DMS 273 (cell line): Measurements from ENCODE around the gene PLXNA2.

ENCODE experiments used
- DNase-seq: peaks from one replicate; lab custom pipeline; 2025; ENCODE audit not compliant: unreplicated experiment; lab: John Stamatoyannopoulos, UW

PLXNA2 gene

DNA sequence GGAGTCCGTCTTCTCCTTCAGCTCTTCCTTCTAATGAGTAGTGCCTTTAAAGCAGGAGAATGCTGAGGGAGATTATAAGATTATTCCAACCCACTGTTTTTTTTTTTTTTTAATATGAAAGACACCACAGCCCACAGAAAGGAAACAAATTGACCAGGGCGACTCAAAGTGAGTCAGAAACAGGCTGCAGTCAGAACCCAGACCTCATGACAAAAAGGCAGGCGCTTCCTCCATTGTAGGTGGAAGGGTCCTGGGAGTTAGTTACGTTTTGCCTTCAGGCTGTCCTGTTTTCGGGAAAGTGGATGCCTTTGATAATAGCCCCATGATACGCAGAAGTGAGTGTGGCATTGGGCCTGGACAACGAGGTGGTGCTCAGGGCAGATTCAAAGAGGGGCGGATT is 21.0 kb downstream of the PLXNA2 start:
- DNase-seq: no peak

DNA sequence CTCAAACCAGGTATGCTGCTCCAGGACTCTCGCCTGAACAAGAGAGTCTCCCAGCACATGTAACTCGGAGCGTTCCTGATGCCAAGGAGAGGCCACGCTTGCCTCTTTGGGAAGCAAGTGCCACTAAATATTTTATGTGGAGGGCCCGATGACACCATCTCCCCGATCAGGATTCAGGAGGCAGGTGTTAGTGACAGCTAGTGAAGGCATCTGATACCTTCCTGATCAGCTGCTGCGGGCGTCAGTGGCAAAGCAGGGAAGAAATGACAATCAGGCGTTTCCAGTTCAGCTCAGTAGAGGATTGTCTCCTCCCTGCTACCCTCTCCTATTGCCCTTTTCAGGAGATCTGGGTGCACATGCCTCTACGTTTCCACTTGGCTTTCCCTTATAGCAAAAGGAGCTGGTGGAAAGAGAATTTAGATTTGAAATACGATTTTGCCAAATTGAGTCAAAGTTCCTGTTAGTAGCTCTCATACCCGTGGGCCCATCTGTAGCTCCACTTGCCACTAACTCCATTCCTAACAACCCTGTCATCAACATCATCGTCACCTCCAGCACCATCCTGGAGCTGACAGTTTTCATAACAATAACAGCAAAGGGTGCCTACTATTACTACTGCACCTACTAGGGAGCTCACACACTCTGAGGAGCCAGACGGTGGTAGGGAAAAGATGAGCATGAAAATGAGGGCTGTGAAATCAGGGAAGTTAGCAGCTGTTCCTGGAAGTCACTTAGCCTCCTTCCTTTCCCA is 21.6 kb downstream of the PLXNA2 start:
- DNase-seq: no peak

DNA sequence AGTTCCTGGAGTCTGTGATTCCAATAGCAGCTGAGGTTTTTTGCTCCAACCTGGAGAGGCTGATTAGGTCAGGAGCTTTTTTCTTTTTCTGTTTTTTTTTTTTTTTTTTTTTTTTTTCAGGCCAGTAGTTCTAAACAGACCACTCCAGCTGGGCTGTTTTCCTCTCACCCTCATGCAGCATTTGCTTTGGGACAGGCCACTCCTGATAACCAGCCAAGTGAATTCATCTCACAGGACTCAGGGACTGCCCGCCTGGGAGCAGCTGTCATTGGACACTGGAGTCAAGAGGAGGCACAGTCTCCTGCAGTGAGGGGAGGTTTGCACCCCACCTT is 22.9 kb downstream of the PLXNA2 start:
- DNase-seq: no peak

DNA sequence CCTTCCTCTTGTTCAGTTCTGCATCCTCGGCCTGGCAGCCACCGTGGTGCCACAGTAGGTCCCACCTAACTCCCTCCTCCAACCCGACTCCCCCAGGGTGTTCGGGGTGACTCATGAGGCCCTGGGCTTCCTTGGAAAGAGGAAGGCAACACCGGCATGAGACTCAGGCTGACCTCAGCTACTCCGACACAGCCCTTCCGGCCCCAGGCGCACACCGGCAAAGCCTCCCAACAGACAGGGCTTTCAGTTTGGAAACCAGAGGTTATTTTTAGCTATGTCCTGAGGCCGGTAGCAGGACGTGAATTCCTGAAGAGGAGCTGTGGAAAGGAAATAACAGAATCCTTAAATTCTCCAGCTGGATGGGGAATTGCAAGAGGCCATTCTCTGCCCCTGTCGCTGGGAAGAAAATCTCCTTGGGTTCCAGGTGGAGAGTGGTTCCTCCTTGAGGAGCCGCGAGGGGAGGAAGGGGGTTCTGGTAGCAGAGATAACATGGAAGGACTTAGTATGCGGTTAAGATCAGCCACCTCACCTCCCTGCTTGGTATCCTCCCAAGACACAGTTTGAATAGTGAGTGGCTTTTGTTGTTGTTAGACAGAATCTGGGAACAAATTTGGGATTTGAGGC is 24.4 kb downstream of the PLXNA2 start:
- no peak for DNase-seq

DNA sequence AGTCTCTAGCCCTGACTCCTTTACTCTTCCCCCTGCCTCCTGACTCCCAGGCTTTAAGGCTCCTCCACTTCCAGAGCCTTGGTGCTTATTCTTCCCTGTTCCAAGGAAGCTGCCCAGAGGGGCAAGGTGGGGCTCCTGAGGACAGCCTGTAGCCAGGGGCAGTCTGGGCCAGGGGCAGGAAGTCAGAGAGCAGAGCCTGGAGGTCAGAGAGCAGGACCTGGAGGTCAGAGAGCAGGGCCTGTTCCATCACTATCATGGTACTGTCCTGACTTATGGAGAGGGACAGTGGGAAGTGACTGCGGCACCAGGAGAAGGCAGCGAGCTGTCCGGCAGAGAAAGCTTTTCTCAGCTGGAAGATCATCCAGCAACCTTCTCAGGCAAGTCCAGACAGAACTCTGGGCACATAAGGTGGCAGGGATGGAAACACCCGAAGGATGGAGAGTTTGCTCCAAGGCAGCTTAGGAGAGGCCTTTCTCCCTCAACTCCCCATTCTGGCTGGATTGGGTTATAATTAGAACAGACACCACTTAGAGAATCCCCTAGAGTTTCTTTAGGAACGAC is 25.0 kb downstream of the PLXNA2 start:
- DNase-seq: no peak

DNA sequence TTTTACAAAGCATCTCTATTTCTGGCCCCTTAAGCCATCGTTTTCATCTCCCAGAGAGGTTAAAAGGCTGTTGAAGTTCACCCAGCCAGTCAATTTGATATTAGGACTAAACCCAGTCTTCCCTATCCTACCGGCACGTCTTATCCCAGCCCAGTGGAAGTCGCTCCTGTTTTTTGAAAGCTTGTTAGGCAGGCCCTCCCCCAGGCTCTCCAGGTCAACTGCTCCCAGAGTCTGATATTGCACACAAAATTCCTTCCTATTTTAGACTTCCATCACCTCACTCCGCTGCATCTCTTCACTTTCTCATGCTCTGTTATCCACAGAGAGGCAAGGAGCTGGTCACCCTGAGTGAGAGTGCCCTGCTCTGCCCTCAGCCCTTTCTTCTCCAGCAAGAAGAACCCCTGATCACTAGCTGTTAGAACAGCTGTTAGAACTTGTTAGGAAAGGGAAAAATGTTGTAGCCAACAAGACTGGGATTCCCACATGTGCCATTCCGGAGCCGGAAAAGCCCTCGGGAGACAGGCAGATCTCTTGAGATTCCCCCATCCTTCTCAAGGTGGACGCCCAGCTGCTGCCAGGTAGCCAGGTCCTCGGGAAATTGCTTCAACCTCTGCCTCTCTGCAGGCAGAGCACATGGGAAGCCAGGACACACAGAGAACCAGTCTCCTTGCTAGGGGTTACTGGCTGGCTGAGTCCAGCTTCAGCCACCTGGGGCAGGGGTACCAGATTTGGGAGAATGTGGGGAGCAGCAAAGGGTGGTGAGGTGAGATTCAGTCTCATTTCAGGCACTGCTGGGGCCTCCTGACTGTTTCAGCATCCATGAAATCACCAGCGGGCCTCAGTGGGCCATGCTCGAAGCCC is 25.7 kb downstream of the PLXNA2 start:
- DNase-seq: no peak

DNA sequence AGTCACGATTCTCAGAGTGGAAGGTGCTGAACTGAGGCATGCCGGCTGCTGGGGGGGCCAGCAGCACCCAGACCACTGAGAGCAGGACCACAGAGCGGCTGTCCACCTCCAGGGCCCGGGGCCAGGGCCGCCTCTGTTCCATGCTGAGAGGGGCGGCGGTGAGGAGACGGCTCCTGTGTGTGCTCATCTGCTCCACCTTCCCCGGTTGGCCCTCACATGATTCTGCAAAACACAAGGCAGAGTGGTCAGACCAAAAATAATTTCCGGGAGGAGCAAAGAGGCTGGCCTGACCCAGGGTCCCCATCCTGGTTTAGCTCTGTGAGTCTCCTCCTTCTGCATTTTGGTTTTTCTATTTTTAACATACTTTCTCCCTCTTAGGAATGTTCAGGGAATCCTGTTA is 26.4 kb downstream of the PLXNA2 start:
- DNase-seq: no peak

DNA sequence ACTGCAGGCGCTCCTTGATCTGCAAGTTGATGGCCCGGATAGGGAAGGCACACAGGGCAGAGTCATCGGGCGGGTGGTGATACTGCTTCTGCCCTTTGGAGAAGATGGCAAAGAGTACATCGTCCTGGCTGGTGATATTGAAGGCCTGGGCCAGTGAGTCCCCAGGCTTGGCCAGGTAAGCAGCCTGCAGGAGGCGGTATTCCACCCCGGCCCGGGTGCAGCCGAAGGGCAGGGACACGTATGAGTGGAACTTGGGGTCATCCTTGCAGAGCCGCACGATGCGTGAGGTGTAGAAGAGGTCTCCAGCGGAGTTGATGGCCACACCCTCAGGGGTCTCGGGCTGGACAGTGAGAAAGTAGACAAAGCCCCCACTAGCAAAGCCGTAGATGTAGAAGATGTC is 27.4 kb downstream of the PLXNA2 start:
- no peak for DNase-seq

DNA sequence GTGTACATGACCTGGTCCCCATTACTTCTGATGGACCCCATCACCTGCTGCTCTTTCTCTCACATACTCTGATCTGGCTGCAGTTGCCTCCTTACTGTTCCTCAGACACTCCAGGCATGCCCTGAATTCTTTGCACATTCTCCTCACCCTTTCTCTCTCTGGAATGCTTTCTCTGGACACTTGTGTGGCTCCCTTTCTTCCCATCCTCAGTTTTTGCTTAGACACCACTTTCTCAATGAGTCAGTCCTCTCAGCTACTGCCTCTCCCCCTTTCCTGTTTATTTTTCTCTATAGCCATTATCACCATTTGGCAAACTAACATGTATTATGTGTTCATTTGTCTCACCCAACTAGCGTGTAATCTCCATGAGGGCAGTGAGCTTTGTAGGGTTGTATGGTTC is 28.1 kb downstream of the PLXNA2 start:
- no peak for DNase-seq

DNA sequence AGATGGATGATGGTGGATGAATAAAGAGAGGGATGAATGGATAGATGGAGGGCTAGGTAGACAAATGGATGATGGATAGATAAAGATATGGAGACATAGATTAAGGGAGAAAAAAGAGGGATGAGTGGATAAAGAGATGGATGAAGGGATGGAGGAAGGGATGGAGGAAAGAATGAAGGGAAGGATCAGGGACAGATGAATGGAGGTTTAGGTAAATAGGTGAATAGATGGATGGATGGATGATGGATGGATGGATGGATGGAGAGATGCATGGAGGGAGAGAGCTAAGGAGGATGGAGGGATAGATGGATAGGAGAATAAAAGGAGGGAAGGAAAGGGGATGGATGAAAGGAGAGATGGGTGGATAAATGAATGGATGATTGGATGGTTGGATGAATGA is 28.8 kb downstream of the PLXNA2 start:
- DNase-seq: no peak

DNA sequence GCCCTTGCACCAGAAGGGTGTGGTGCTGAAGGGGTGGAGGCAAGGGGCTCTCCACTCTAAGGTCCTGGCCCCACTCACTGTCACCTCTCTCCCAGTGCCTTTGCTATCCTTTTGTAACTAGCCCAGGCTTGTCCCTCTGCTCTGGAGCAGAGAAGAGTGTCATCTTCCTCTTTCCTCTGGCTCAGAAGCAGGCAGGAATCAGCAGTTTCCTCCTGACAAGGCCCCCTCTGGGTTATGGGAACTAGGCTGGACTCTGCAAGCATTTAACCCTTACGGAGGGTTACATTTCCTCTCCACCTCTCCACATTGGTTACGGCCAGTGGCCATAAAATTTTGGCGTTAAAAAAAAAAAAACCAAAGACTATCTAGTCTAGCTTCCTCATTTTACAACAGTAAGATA is 30.4 kb downstream of the PLXNA2 start:
- DNase-seq: no peak

DNA sequence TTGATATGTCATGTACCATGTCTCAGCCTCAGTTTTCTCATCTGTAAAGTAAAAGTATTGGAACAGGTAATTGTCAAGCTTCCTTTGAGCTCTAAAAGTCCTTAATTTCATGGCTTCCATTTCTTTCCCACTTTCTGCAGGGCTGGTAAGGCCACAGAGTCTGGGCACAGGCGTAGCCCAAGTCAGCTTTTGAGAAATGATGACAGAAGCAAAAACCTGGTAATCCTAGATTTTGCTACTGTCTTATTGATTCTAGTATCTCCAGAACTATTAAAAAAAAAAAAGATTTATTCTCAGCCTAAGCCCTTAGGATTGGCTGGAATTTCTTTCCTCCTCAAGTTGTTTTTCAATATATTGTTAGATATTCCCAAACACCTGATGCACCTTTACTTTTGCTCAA is 31.3 kb downstream of the PLXNA2 start:
- no peak for DNase-seq

DNA sequence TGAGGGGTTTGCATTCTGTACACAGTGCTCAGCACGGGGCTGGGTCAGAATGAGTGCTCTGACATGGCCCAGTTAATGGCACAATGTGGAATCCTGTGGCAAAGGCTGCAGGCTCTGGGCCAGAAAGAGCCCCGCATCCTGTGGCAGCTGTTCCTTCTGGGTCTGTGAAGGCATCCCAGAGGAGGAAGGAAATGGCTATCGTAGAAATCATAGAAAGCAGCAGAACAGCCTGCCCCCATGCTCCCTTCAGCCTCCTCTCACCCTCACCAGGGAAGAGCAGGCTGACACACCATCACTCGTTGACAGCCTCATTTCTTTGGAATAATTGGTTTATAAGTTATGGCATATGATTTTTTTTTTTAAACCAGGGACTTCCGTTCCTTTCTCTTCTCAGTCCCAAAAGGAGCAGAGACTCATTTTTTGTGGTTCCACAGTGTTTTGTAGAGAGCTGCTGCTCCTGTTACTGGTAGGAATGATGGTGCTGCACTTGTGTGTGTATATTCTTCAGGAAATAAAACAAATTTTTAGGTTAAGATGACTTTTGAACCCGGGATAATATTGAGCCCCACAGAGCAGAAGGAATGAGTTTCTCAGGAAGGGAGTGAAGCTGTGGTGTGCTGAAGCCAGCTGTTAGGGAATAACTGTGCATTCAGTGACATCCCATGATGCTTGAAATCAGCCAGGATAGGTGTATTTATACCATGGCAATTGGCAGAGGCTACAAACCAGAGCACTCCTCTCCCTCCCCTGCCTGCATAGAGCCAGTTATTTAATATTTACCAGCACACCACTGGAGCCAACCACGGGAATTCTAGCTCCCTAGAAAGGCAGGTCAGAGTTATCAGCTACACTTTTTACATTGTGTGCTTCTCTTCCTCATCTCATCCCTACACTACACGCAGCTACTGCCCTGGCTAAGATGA is 32.0 kb downstream of the PLXNA2 start:
- DNase-seq: peak; percentile 36

DNA sequence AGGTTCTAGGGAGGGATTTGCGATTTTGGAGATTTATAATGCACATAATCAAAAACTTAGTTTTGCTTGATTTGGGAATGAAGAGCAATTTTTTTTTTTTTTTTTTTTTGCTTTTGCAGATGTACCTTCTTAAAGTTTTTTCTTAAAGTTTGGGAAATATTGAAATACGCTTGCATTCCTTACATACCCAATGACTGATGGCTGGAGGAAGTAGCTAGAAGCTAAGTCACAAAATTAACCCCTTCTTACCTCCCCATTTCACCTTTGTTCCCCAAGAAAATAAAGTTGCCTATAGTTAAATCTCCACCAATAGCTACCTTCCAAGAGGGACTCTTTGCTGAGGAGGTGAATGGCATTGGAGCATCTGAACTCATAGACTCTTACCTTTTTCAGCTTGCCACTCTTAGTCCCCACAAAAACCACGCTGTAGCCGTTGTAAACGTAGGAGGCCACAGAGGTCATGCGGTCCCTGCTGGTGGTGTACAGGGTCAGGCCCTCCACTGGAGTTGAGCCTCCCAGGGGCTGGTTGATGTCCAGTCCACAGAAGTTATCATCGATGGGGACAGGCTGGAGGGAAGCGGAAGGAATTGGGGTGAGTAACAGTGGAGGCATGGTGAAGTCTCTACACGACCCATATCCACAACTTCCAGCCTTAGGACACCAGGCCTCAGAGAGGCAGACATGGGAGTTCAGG is 34.1 kb downstream of the PLXNA2 start:
- no peak for DNase-seq

DNA sequence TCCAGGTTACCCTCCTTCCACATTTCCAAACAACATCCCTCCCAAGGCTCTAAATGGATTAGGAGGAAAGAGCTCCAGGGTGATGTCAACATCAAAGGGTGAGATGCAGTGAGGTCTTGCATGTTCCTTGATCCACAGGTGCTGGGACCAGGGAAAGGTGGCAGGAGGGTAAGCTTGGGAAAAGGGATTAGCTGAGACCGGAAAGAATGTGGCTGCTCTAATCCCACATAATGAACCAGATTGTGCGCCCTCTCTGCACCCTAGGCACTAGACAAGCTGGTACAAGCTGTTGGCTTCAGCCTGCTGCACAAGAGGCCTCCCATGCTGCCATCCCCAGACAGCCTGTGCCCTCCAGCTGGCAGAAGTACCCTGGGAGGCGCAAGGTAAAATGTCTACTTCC is 34.9 kb downstream of the PLXNA2 start:
- peak; percentile 94 for DNase-seq

DNA sequence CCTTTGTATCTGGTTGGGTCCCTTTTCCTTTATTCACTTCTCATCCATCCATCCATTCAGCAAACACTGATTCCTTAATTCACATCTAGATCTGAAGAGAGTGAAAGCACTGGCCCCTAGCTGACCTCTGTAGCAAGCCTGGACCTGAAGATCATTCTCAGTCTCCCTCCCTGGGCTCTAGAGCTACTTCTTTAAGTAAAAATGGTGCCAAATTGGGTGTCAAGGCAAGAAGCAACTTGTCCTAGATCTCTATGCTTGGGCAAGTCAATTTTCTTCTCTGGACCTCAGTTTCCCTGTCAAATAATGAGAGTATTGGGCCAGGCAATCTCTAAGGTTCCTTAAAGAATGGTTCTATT is 36.1 kb downstream of the PLXNA2 start:
- DNase-seq: no peak

DNA sequence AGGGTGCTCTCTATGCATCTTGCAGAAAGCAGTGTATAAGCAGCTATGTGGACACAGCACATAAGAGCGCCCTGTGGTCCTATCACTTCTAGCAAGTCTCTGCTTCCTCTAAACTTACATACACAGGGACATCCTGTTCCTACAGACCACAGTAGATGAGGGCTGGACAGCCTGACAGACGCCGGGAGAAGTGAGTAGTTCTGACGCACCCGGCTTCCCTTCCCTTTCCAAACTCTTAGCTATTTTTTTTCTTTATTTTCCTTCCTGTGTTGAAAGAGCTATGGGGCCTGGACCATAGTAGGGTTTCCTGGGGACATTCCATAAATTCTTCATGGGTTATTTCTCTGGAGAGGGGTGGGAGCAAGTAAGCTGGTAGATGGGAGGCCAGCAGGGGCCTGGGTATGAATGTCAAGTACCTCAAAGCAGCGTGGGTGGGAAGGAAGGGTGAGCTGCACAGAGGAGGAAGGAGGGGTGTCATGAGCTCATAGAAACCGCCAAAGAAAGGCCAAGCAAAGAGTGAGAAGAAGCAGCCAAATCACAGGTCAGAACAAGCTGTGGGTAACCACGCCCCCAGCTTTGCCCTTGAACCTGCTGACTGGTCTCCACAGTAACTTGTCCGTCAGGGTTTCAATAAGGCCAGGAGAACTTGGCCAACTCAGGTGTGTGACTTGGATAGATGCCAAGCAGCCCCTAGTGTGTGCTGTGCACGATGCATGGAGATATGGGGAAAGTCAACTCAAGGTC is 36.6 kb downstream of the PLXNA2 start:
- no peak for DNase-seq

DNA sequence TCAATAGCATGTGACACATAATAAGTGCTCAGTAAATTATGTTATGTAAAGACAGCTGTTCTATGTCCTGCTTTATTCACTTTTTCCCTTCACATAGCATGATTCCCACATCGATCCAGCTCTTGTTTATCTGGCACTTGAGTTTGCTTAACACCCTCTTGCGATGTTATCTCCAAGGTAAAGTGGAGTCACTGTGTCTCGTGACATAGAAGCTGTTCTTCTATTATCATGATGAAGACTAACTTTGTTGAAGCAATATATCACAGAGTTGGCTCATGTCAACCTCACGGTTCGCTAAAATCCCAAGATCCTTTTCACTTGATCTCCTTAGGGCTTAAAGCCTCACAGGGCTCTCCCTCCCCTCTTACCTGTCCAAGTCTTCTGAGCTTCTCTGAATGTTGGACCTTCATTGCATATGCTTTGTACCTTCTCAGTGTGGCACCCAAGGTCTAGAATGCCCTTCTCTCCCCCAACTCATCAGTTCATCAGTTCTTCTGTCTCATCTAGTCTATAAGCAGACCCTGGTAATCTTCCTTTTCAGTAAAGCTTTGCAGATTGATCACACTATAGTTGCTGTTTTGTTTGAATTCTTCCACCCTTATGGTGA is 38.0 kb downstream of the PLXNA2 start:
- DNase-seq: no peak
